ENCODE results near the gene PDCD2L. TPM values are rescaled to one million over a fixed set of nuclear protein-coding genes. Genes with fewer than 3 reads are reported as not detected.
"Not testable (repeated sequence)": the region's sequence is repeated elsewhere in the genome, so short reads cannot be mapped to it uniquely, and the experiment has no call there.

Gene PDCD2L
- total RNA-seq, 1 experiment from 2014 or later = 33.2 TPM

DNA sequence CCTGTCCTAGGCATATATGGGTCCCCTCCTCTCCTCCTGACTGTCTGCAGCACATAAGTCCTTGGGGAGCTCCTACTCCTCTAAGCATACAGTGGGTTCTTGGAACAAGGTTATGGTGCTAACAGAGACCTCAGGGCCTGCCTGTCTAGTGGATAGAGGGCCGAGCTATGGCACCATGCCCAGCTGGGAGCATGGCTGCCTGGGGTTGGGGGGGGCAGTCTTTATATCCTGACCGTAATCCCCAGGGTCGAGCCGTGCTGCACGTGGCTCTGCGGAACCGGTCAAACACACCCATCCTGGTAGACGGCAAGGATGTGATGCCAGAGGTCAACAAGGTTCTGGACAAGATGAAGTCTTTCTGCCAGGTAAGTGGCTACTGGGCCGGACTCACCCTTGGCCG lies 35.9 kb upstream of the PDCD2L start:
- POLR2A ChIA-PET = interaction anchor here (1.4 kb wide), 1 partner anchor 9 kb away, joined by 3 read pairs; no protein-coding TSS in a partner anchor
- TF ChIP-seq, protein P1, sequence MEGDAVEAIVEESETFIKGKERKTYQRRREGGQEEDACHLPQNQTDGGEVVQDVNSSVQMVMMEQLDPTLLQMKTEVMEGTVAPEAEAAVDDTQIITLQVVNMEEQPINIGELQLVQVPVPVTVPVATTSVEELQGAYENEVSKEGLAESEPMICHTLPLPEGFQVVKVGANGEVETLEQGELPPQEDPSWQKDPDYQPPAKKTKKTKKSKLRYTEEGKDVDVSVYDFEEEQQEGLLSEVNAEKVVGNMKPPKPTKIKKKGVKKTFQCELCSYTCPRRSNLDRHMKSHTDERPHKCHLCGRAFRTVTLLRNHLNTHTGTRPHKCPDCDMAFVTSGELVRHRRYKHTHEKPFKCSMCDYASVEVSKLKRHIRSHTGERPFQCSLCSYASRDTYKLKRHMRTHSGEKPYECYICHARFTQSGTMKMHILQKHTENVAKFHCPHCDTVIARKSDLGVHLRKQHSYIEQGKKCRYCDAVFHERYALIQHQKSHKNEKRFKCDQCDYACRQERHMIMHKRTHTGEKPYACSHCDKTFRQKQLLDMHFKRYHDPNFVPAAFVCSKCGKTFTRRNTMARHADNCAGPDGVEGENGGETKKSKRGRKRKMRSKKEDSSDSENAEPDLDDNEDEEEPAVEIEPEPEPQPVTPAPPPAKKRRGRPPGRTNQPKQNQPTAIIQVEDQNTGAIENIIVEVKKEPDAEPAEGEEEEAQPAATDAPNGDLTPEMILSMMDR (IDR thresholded peaks at IDR 0.05; ENCODE audit: insufficient read depth in 1 of 2, low read depth in 1 of 2, low read length in 1 of 2, severe bottlenecking in 1 of 2, unreplicated experiment in 1 of 2) = no peak
- Mint-ChIP-seq H3K9me3 (ENCODE audit: unreplicated experiment) (no peaks in the 10 kb centered on the region), H3K27ac (ENCODE audit: unreplicated experiment) (no peak overlapping the region), H3K4me3 (ENCODE audit: unreplicated experiment) (no peak overlapping the region), H3K36me3 (ENCODE audit: insufficient read depth, unreplicated experiment) (peaks cover 52% of the 10 kb centered on the region), H3K27me3 (ENCODE audit: insufficient read depth, unreplicated experiment) (no peaks in the 10 kb centered on the region), H3K4me1 (ENCODE audit: low read depth, unreplicated experiment) (peaks cover 17% of the 10 kb centered on the region)
- BruUV-seq (replicated peaks) = no TSS peak
- DNase-seq = no peak
- H3K4me1 ChIP-seq = peaks cover 12% of the 10 kb centered on the region; the same call in 1 of the 2 replicates
- H3K27me3 ChIP-seq (replicated peaks; ENCODE audit: control insufficient read depth, insufficient read depth, low read length) = no peaks in the 10 kb centered on the region
- CTCF ChIA-PET = no interaction called here
- H3K9me3 ChIP-seq = no peaks in the 10 kb centered on the region
- H3K4me3 ChIP-seq (ENCODE audit: low read depth, low read length) = no peak overlapping the region
- peaks cover 15% of the 10 kb centered on the region for H3K36me3 ChIP-seq (ENCODE audit: control insufficient read depth, insufficient read depth, low read length)
- intact Hi-C loops (cut with micrococcal nuclease; ENCODE audit: unreplicated experiment) = no loop called here

DNA sequence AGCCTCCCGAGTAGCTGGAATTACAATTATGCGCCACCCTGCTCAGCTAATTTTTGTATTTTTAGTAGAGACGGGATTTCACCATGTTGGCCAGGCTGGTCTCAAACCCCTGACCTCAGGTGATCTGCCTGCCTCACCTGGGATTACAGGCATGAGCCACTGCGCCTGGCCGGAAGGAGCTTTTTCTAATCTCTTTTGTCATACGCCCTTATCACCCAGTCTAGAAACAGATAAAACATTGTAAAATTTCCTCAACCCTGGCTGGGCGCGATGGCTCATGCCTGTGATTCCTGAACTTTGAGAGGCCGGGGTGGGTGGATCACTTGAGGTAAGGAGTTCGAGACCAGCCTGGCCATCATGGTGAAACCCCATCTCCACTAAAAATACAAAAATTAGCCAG lies 35.0 kb upstream of the PDCD2L start:
- CTCF ChIA-PET; DNase-seq; H3K27ac Mint-ChIP-seq (ENCODE audit: unreplicated experiment); H3K4me3 ChIP-seq (ENCODE audit: low read depth, low read length); H3K9me3 Mint-ChIP-seq (ENCODE audit: unreplicated experiment); H3K4me3 Mint-ChIP-seq (ENCODE audit: unreplicated experiment); H3K27me3 Mint-ChIP-seq (ENCODE audit: insufficient read depth, unreplicated experiment); H3K9me3 ChIP-seq; H3K27me3 ChIP-seq (replicated peaks; ENCODE audit: control insufficient read depth, insufficient read depth, low read length); BruUV-seq (replicated peaks); intact Hi-C loops (cut with micrococcal nuclease; ENCODE audit: unreplicated experiment): not testable (repeated sequence)
- POLR2A ChIA-PET = interaction anchor here (1.4 kb wide), 1 partner anchor 10 kb away, joined by 3 read pairs; no protein-coding TSS in a partner anchor
- peaks cover 60% of the 10 kb centered on the region for H3K36me3 Mint-ChIP-seq (ENCODE audit: insufficient read depth, unreplicated experiment)
- H3K36me3 ChIP-seq (ENCODE audit: control insufficient read depth, insufficient read depth, low read length) = peaks cover 16% of the 10 kb centered on the region
- H3K4me1 ChIP-seq = peaks cover 12% of the 10 kb centered on the region; the same call in 1 of the 2 replicates
- peaks cover 17% of the 10 kb centered on the region for H3K4me1 Mint-ChIP-seq (ENCODE audit: low read depth, unreplicated experiment)

DNA sequence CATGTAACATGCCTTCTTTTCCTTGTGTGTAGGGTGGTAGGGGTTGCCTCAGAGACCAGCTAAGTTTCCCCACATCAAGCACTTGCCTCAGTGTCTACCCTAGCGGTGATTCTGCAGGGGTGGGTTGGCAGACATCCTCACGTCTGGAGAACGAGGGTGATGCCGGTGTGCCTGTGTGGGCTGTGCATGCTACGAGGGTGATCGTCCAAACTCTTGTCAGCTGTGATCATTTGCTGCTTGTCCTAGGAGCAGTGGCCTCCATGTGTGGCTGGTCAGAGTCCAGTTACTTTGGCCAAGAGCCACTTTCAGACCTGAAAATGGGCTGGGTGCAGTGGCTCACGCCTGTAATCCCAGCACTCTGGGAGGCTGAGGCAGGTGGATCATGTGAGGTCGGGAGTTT lies 34.1 kb upstream of the PDCD2L start:
- no TSS peak for BruUV-seq (replicated peaks)
- POLR2A ChIA-PET = no interaction called here
- peaks cover 69% of the 10 kb centered on the region for H3K36me3 Mint-ChIP-seq (ENCODE audit: insufficient read depth, unreplicated experiment)
- H3K9me3 Mint-ChIP-seq (ENCODE audit: unreplicated experiment) = no peaks in the 10 kb centered on the region
- Histone ChIP-seq H3K36me3 (ENCODE audit: control insufficient read depth, insufficient read depth, low read length) (peaks cover 17% of the 10 kb centered on the region), H3K9me3 (no peaks in the 10 kb centered on the region), H3K27me3 (replicated peaks; ENCODE audit: control insufficient read depth, insufficient read depth, low read length) (no peaks in the 10 kb centered on the region), H3K4me1 (peaks cover 12% of the 10 kb centered on the region; the same call in 1 of the 2 replicates), H3K4me3 (ENCODE audit: low read depth, low read length) (no peak overlapping the region)
- peaks cover 10% of the 10 kb centered on the region for H3K4me1 Mint-ChIP-seq (ENCODE audit: low read depth, unreplicated experiment)
- intact Hi-C loops (cut with micrococcal nuclease; ENCODE audit: unreplicated experiment) = no loop called here
- no peak overlapping the region for H3K27ac Mint-ChIP-seq (ENCODE audit: unreplicated experiment)
- DNase-seq = no peak
- H3K27me3 Mint-ChIP-seq (ENCODE audit: insufficient read depth, unreplicated experiment) = no peaks in the 10 kb centered on the region
- TF ChIP-seq, protein P1 (IDR thresholded peaks at IDR 0.05; ENCODE audit: insufficient read depth in 1 of 2, low read depth in 1 of 2, low read length in 1 of 2, severe bottlenecking in 1 of 2, unreplicated experiment in 1 of 2) = no peak
- CTCF ChIA-PET = no interaction called here
- H3K4me3 Mint-ChIP-seq (ENCODE audit: unreplicated experiment) = no peak overlapping the region

DNA sequence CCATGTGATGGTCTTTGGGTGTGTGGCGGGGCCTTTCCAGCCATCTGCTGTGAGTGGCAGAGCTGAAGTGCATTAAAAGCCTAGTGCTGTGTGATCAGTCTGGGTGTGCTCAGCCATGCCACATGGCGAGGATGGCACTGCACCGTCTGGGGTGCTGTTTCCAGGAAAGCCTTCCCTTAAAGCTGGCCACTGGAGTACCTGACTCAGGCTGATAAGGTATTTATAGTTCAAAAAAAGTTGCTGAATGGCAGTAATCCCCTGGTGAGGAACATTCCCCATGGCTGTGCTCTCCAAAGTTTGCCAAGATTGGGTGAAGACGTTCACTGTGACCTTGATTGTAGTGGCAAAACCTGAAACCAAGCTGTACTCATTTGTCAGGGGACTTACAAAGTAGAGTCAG lies 33.2 kb upstream of the PDCD2L start:
- TF ChIP-seq, protein P1 (IDR thresholded peaks at IDR 0.05; ENCODE audit: insufficient read depth in 1 of 2, low read depth in 1 of 2, low read length in 1 of 2, severe bottlenecking in 1 of 2, unreplicated experiment in 1 of 2) = no peak
- H3K9me3 Mint-ChIP-seq (ENCODE audit: unreplicated experiment) = no peaks in the 10 kb centered on the region
- intact Hi-C loops (cut with micrococcal nuclease; ENCODE audit: unreplicated experiment) = no loop called here
- no peak overlapping the region for H3K4me3 ChIP-seq (ENCODE audit: low read depth, low read length)
- peaks cover 17% of the 10 kb centered on the region for H3K36me3 ChIP-seq (ENCODE audit: control insufficient read depth, insufficient read depth, low read length)
- peaks cover 12% of the 10 kb centered on the region; the same call in 1 of the 2 replicates for H3K4me1 ChIP-seq
- CTCF ChIA-PET = no interaction called here
- no peaks in the 10 kb centered on the region for H3K27me3 Mint-ChIP-seq (ENCODE audit: insufficient read depth, unreplicated experiment)
- H3K36me3 Mint-ChIP-seq (ENCODE audit: insufficient read depth, unreplicated experiment) = peaks cover 78% of the 10 kb centered on the region
- no peak overlapping the region for H3K27ac Mint-ChIP-seq (ENCODE audit: unreplicated experiment)
- POLR2A ChIA-PET = no interaction called here
- H3K4me3 Mint-ChIP-seq (ENCODE audit: unreplicated experiment) = no peak overlapping the region
- no peaks in the 10 kb centered on the region for H3K27me3 ChIP-seq (replicated peaks; ENCODE audit: control insufficient read depth, insufficient read depth, low read length)
- H3K9me3 ChIP-seq = no peaks in the 10 kb centered on the region
- H3K4me1 Mint-ChIP-seq (ENCODE audit: low read depth, unreplicated experiment) = peaks cover 10% of the 10 kb centered on the region
- no peak for DNase-seq
- no TSS peak for BruUV-seq (replicated peaks)
